Fibroblast of lung (primary cell): Measurements from ENCODE around the gene C21orf91. TPM values are rescaled to one million over a fixed set of nuclear protein-coding genes. Genes with fewer than 3 reads are reported as not detected.

Experiments used
- DNase-seq, 2 donors: peaks; one replicate each; pipeline versions ENCODE4 v3.0.0 to v3.0.0-alpha.2; 2010; ENCODE audit warnings: low read depth in 2 of 2
- H2AFZ ChIP-seq: 2 replicates; pipeline ENCODE4 v1.5.1; 2012; ENCODE audit warnings: low read length, control low read depth, inconsistent platforms
- H3K27ac ChIP-seq: 2 replicates; pipeline ENCODE4 v1.5.1; 2011; ENCODE audit warnings: low read length, control low read depth; ENCODE audit not compliant: insufficient read depth
- H3K27me3 ChIP-seq: 2 replicates; pipeline ENCODE4 v1.5.1; 2011; ENCODE audit warnings: mild to moderate bottlenecking, low read length; ENCODE audit not compliant: control insufficient read depth, insufficient read depth
- H3K36me3 ChIP-seq: 2 replicates; pipeline ENCODE4 v1.5.1; 2011; ENCODE audit warnings: low read length; ENCODE audit not compliant: control insufficient read depth, insufficient read depth
- H3K4me1 ChIP-seq: 2 replicates; pipeline ENCODE4 v1.5.1; 2011; ENCODE audit warnings: low read length; ENCODE audit not compliant: control insufficient read depth, insufficient read depth; ENCODE audit errors: extremely low read depth
- H3K4me2 ChIP-seq: 2 replicates; pipeline ENCODE4 v1.5.1; 2011; ENCODE audit warnings: low read length, control low read depth; ENCODE audit not compliant: insufficient read depth; ENCODE audit errors: extremely low read depth
- H3K4me3 ChIP-seq, 4 experiments: fragments of 200-600 bp in 1 of 4; sonication (generic) in 1 of 4; replicated peaks in 1 of 4; 2 replicates each; pipeline ENCODE4 v1.5.1; 2011 to 2016; ENCODE audit warnings: low read length in 4 of 4, low read depth in 3 of 4, mild to moderate bottlenecking in 3 of 4, control low read depth in 2 of 4, inconsistent platforms in 1 of 4, mixed read lengths in 1 of 4; ENCODE audit not compliant: insufficient read depth in 1 of 4; ENCODE audit errors: control extremely low read depth in 1 of 4
- H3K79me2 ChIP-seq: 2 replicates; pipeline ENCODE4 v1.5.1; 2012; ENCODE audit warnings: mild to moderate bottlenecking, low read length, inconsistent platforms; ENCODE audit not compliant: control insufficient read depth, insufficient read depth
- H3K9ac ChIP-seq: 2 replicates; pipeline ENCODE4 v1.5.1; 2011; ENCODE audit warnings: mild to moderate bottlenecking, low read length, control low read depth; ENCODE audit not compliant: insufficient read depth
- H3K9me3 ChIP-seq: 2 replicates; pipeline ENCODE4 v1.5.1; 2012; ENCODE audit warnings: low read depth, low read length; ENCODE audit not compliant: control insufficient read depth, insufficient read depth
- H4K20me1 ChIP-seq: 2 replicates; pipeline ENCODE4 v1.5.1; 2011; ENCODE audit warnings: low read length; ENCODE audit not compliant: control insufficient read depth, insufficient read depth; ENCODE audit errors: extremely low read depth
- CTCF ChIP-seq, 2 donors: IDR thresholded peaks in 1 of 2; conservative IDR thresholded peaks in 1 of 2; 1 replicate in 1 of 2; 2 replicates in 1 of 2; pipeline ENCODE4 v1.5.1; 2011 to 2012; ENCODE audit warnings: low read length in 2 of 2, control low read depth in 1 of 2, inconsistent platforms in 1 of 2, low read depth in 1 of 2, mild to moderate bottlenecking in 1 of 2
- EZH2 ChIP-seq: IDR thresholded peaks from 2 replicates; pipeline ENCODE4 v1.5.1; 2012; ENCODE audit warnings: low read length, control low read depth, mild to moderate bottlenecking; ENCODE audit errors: missing control alignments
- polyA plus RNA-seq, 2 donors: library from polyadenylated mRNA; depleted of rRNA in 1 of 2; stranded (reverse) in 1 of 2; unstranded in 1 of 2; fragments of >200 nt; gene quantifications; 2 replicates each; pipeline ENCODE4 v1.2.1, GENCODE V29; 2011 to 2012; ENCODE audit warnings: missing spikeins in 1 of 2
- total RNA-seq: library from RNA; depleted of rRNA; stranded (reverse); fragments of >200 nt; gene quantifications from 2 replicates; pipeline ENCODE4 v1.2.1, GENCODE V29; 2014

Gene C21orf91
- total and polyA plus RNA-seq, 2 donors (not counting 1 experiment from before 2014, with no cell fraction given) = 11.0 to 13.9 TPM

DNA sequence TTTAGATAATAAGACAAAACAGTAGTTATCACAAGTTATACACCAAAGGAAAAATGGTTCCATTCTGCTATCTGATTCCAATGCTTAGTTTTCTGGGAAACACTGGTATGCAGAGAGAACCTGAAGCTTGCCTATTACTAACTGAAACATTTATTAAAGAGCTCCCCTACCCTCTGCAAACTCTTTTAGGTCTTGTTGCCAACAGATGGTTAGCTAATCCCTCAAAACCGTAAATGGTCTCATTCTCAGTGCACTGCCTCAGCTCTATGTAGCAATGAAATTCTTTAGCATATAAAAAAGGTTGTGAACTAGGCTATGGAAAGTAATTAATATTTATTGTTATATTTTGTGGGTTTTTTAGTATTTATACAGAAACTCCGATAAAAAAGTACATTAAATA is 20.4 kb downstream of the C21orf91 start:
- H3K9me3 ChIP-seq = no peaks in the 10 kb centered on the region

DNA sequence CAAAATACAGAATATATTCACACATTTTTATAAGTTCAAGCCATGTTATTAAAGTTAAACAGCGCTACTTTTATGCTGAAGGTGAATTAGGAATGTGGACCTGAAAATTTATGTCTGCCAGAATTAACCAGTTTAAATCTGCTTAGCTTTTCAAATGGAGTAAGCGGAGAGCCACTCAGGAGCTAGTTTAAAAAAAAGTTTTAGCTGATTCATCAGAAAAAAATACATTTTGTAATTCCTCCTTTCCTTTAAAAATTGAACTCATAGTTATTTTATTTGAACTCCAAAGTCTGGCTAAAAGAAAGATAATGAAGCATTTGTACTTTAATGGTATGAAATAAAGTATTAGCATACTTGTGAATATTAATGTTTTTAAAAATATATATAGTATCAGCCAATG is 21.2 kb downstream of the C21orf91 start:
- no peak overlapping the region for H2AFZ ChIP-seq
- H3K79me2 ChIP-seq = no peaks in the 10 kb centered on the region
- TF ChIP-seq CTCF (conservative IDR thresholded peaks at IDR 0.05 in 1 of 2, IDR thresholded peaks at IDR 0.05 in 1 of 2; ENCODE audit: low read depth in 1 of 2, low read length in 2 of 2) = no peak
- TF ChIP-seq EZH2 = no peak
- H3K4me1 ChIP-seq = no peaks in the 10 kb centered on the region
- H3K9me3 ChIP-seq = no peaks in the 10 kb centered on the region
- H3K27me3 ChIP-seq = no peaks in the 10 kb centered on the region
- no peak overlapping the region for H3K9ac ChIP-seq
- H3K4me2 ChIP-seq = no peak overlapping the region
- H3K36me3 ChIP-seq = no peaks in the 10 kb centered on the region
- DNase-seq = no peak
- no peaks in the 10 kb centered on the region for H4K20me1 ChIP-seq
- no peak overlapping the region for H3K27ac ChIP-seq
- no peak overlapping the region for H3K4me3 ChIP-seq

More for the DNA sequence above, 20.4 kb downstream of the C21orf91 start:
- Histone ChIP-seq H3K27ac (no peak overlapping the region), H4K20me1 (no peaks in the 10 kb centered on the region), H2AFZ (no peak overlapping the region), H3K27me3 (no peaks in the 10 kb centered on the region), H3K36me3 (no peaks in the 10 kb centered on the region), H3K4me1 (no peaks in the 10 kb centered on the region), H3K4me2 (no peak overlapping the region), H3K79me2 (no peaks in the 10 kb centered on the region), H3K4me3 (no peak overlapping the region), H3K9ac (no peak overlapping the region)
- no peak for TF ChIP-seq EZH2
- no peak for TF ChIP-seq CTCF (conservative IDR thresholded peaks at IDR 0.05 in 1 of 2, IDR thresholded peaks at IDR 0.05 in 1 of 2; ENCODE audit: low read depth in 1 of 2, low read length in 2 of 2)
- peak in 1 of 2 donors; percentile 40 for DNase-seq

- no peak for DNase-seq
- Histone ChIP-seq H2AFZ (no peak overlapping the region), H3K27me3 (no peaks in the 10 kb centered on the region), H3K27ac (no peak overlapping the region), H3K36me3 (no peaks in the 10 kb centered on the region), H3K79me2 (no peaks in the 10 kb centered on the region), H4K20me1 (no peaks in the 10 kb centered on the region), H3K4me2 (no peak overlapping the region), H3K4me1 (no peaks in the 10 kb centered on the region), H3K9me3 (no peaks in the 10 kb centered on the region), H3K4me3 (no peak overlapping the region), H3K9ac (no peak overlapping the region)
- TF ChIP-seq CTCF (conservative IDR thresholded peaks at IDR 0.05 in 1 of 2, IDR thresholded peaks at IDR 0.05 in 1 of 2; ENCODE audit: low read depth in 1 of 2, low read length in 2 of 2) = no peak
- TF ChIP-seq EZH2 = no peak
These were observed 22.7 kb downstream of the C21orf91 start for GRCh38 chr21:17796503-17796902.
